ENCODE data around the gene ASNS. TPM values are rescaled to one million over a fixed set of nuclear protein-coding genes. Genes with fewer than 3 reads are reported as not detected.
"Not testable (repeated sequence)": the region's sequence is repeated elsewhere in the genome, so short reads cannot be mapped to it uniquely, and the experiment has no call there.

ASNS gene
- total and polyA plus RNA-seq, 2 experiments from 2014 or later, result 45.7 to 69.7 TPM

- H3K36me3 ChIP-seq (replicated peaks; ENCODE audit: insufficient read depth, low read depth), result peaks cover 8% of the 10 kb centered on the region
- H3K4me3 ChIP-seq, result no peak overlapping the region
- no peaks in the 10 kb centered on the region for H4K20me1 ChIP-seq (ENCODE audit: insufficient read depth, poor library complexity, severe bottlenecking)
- no peaks in the 10 kb centered on the region for H3K79me2 ChIP-seq
- 95% methylated on average over 2 of the region's 2 CpGs for WGBS (ENCODE audit: low lambda C conversion rate, missing lambda C conversion rate)
- no peaks in the 10 kb centered on the region for H3K27me3 ChIP-seq
- no peaks in the 10 kb centered on the region for H3K4me1 ChIP-seq (ENCODE audit: insufficient read depth)
- H3K27ac ChIP-seq, result no peak overlapping the region
- H3K9me2 ChIP-seq (replicated peaks; ENCODE audit: insufficient read depth), result no peaks in the 10 kb centered on the region
- no peak overlapping the region for H2AFZ ChIP-seq
- no peak overlapping the region for H3K4me2 ChIP-seq
- no peaks in the 10 kb centered on the region for H3K9me3 ChIP-seq (ENCODE audit: low read depth)
- TF ChIP-seq, protein P1, sequence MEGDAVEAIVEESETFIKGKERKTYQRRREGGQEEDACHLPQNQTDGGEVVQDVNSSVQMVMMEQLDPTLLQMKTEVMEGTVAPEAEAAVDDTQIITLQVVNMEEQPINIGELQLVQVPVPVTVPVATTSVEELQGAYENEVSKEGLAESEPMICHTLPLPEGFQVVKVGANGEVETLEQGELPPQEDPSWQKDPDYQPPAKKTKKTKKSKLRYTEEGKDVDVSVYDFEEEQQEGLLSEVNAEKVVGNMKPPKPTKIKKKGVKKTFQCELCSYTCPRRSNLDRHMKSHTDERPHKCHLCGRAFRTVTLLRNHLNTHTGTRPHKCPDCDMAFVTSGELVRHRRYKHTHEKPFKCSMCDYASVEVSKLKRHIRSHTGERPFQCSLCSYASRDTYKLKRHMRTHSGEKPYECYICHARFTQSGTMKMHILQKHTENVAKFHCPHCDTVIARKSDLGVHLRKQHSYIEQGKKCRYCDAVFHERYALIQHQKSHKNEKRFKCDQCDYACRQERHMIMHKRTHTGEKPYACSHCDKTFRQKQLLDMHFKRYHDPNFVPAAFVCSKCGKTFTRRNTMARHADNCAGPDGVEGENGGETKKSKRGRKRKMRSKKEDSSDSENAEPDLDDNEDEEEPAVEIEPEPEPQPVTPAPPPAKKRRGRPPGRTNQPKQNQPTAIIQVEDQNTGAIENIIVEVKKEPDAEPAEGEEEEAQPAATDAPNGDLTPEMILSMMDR (IDR thresholded peaks at IDR 0.05; ENCODE audit: poor library complexity), result no peak
- no peak for TF ChIP-seq EZH2phosphoT487 (IDR thresholded peaks at IDR 0.05; ENCODE audit: low read depth, severe bottlenecking, unreplicated experiment)
- TF ChIP-seq EZH2 (IDR thresholded peaks at IDR 0.05; ENCODE audit: borderline replicate concordance), result no peak
- no peak for DNase-seq (ENCODE audit: low spot score)
Measured at GRCh38 chr7:97858221-97858620, 14.0 kb downstream of the ASNS start.

DNA sequence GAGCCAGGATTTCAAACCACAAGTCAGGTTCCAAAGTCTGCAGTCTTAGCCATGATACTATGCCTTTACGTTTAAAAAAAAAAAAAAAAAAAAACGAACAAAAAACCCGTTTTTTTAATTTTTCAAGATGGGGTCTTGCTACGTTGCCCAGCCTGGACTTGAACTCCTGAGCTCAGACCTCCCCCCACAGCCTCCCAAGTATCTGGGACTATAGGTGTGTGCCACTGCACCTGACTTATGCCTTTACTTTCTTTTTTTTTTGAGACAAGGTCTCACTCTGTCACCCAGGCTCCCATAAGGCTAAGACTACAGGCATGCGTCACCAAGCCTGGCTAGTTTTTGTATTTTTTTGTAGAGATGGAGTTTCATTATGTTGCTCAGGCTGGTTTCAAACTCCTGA, 14.7 kb downstream of the ASNS start:
- no peaks in the 10 kb centered on the region for H4K20me1 ChIP-seq (ENCODE audit: insufficient read depth, poor library complexity, severe bottlenecking)
- no peak overlapping the region for H3K4me3 ChIP-seq
- H3K4me2 ChIP-seq, result no peak overlapping the region
- H3K36me3 ChIP-seq (replicated peaks; ENCODE audit: insufficient read depth, low read depth), result peaks cover 8% of the 10 kb centered on the region
- H3K4me1 ChIP-seq (ENCODE audit: insufficient read depth), result no peaks in the 10 kb centered on the region
- no peak overlapping the region for H3K27ac ChIP-seq
- no peak overlapping the region for H2AFZ ChIP-seq
- H3K9me3 ChIP-seq (ENCODE audit: low read depth), result no peaks in the 10 kb centered on the region
- 89% methylated on average over 5 of the region's 5 CpGs for WGBS (ENCODE audit: low lambda C conversion rate, missing lambda C conversion rate)
- no peaks in the 10 kb centered on the region for H3K79me2 ChIP-seq
- no peaks in the 10 kb centered on the region for H3K9me2 ChIP-seq (replicated peaks; ENCODE audit: insufficient read depth)
- H3K27me3 ChIP-seq, result no peaks in the 10 kb centered on the region
- no peak for DNase-seq (ENCODE audit: low spot score)
- no peak for TF ChIP-seq EZH2phosphoT487 (IDR thresholded peaks at IDR 0.05; ENCODE audit: low read depth, severe bottlenecking, unreplicated experiment)
- no peak for TF ChIP-seq EZH2 (IDR thresholded peaks at IDR 0.05; ENCODE audit: borderline replicate concordance)
- TF ChIP-seq, protein P1 (IDR thresholded peaks at IDR 0.05; ENCODE audit: poor library complexity), result no peak

DNA sequence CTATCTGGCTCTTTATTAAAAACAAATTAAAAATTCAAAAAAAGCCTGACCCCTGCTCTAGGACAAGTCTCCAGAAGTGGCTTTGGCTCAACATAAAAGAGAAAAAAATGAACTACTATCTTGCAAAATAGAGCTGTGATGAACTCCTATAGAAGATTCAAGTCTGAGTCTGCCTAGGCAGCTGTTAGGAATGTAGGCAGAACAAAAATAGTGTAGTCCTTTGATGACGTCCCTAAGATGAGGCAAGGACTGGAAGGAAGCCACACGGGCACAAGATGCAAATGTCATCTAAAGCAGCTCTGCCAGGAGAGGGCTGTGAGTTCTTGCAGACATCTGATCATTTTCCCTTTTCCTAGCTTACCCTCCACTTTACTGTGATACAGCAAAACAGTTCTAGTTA, 20.5 kb downstream of the ASNS start:
- DNase-seq (ENCODE audit: low spot score), result no peak
- Histone ChIP-seq H3K4me3 (no peak overlapping the region), H3K4me2 (no peak overlapping the region), H3K79me2 (no peaks in the 10 kb centered on the region), H4K20me1 (ENCODE audit: insufficient read depth, poor library complexity, severe bottlenecking) (no peaks in the 10 kb centered on the region), H3K9me2 (replicated peaks; ENCODE audit: insufficient read depth) (no peaks in the 10 kb centered on the region), H3K4me1 (ENCODE audit: insufficient read depth) (no peaks in the 10 kb centered on the region), H3K9me3 (ENCODE audit: low read depth) (no peaks in the 10 kb centered on the region), H3K27me3 (no peaks in the 10 kb centered on the region), H3K36me3 (replicated peaks; ENCODE audit: insufficient read depth, low read depth) (peaks cover 5% of the 10 kb centered on the region), H2AFZ (no peak overlapping the region), H3K27ac (no peak overlapping the region)
- 93% methylated on average over 2 of the region's 2 CpGs for whole genome bisulfite sequencing (ENCODE audit: low lambda C conversion rate, missing lambda C conversion rate)
- TF ChIP-seq EZH2phosphoT487 (IDR thresholded peaks at IDR 0.05; ENCODE audit: low read depth, severe bottlenecking, unreplicated experiment) (no peak), EZH2 (IDR thresholded peaks at IDR 0.05; ENCODE audit: borderline replicate concordance) (no peak)
- TF ChIP-seq, protein P1 (IDR thresholded peaks at IDR 0.05; ENCODE audit: poor library complexity), result no peak

DNA sequence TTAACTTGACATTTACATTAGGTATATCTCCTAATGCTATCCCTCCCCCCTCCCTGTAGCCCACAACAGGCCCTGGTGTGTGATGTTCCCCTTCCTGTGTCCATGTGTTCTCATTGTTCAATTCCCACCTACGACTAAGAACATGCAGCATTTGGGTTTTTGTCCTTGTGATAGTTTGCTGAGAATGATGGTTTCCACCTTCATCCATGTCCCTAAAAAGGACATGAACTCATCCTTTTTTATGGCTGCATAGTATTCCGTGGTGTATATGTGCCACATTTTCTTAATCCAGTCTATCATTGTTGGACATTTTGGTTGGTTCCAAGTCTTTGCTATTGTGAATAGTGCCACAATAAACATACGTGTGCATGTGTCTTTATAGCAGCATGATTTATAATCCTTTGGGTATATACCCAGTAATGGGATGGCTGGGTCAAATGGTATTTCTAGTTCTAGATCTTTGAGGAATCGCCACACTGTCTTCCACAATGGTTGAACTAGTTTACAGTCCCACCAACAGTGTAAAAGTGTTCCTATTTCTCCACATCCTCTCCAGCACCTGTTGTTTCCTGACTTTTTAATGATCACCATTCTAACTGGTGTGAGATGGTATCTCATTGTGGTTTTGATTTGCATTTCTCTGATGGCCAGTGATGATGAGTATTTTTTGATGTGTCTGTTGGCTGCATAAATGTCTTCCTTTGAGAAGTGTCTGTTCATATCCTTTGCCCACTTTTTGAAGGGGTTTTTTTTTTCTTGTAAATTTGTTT, 21.8 kb downstream of the ASNS start:
- whole genome bisulfite sequencing (ENCODE audit: low lambda C conversion rate, missing lambda C conversion rate), result 100% methylated on average over 3 of the region's 4 CpGs
- not testable (repeated sequence) for H3K9me2 ChIP-seq (replicated peaks; ENCODE audit: insufficient read depth); H3K36me3 ChIP-seq (replicated peaks; ENCODE audit: insufficient read depth, low read depth); H3K4me2 ChIP-seq; H3K4me1 ChIP-seq (ENCODE audit: insufficient read depth); H4K20me1 ChIP-seq (ENCODE audit: insufficient read depth, poor library complexity, severe bottlenecking); DNase-seq (ENCODE audit: low spot score); H3K9me3 ChIP-seq (ENCODE audit: low read depth); H3K27me3 ChIP-seq; H3K27ac ChIP-seq; H3K79me2 ChIP-seq; H3K4me3 ChIP-seq; H2AFZ ChIP-seq

Measured in hepatocyte (in vitro differentiated cells).